ENCODE measurements around the gene CIAO3.

- TF ChIP-seq FOXA1 (IDR thresholded peaks at IDR 0.05) (no peak), ARNT (IDR thresholded peaks at IDR 0.05) (no peak), BHLHE40 (IDR thresholded peaks at IDR 0.05; ENCODE audit: borderline replicate concordance) (no peak), FOXM1 (IDR thresholded peaks at IDR 0.05; ENCODE audit: borderline replicate concordance) (no peak), TARDBP (IDR thresholded peaks at IDR 0.05) (no peak), ZNF384 (IDR thresholded peaks at IDR 0.05) (no peak), ELF4 (IDR thresholded peaks at IDR 0.05) (no peak), SP1 (IDR thresholded peaks at IDR 0.05) (no peak)
These were observed 15.8 kb downstream of the CIAO3 start for GRCh38 chr16:725041-725376.
